ENCODE results near the gene MRPL24. TPM values are rescaled to one million over a fixed set of nuclear protein-coding genes. Genes with fewer than 3 reads are reported as not detected.

The MRPL24 gene
- total and polyA plus RNA-seq, 10 of the 15 experiments (the other 5 are each of a cell fraction or from before 2014, with no cell fraction given) = 87.4 to 269 (median 134) TPM

DNA sequence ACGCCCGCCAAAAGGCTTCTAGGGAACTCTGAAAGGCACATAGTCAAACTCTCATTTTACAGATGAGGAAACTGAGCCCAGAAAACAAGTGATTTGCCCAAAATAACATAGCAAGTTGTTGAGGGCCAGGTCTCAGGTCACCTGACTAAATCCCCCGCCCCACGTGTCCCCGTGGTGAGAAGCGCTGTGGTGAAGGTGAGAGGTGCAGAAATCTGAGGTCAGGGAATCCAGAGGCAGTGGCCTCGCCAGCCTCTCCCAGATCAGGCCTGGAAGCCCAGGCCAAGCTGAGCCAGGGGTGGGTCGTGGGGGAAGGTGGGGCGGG, 5.5 kb upstream of the MRPL24 start:
- ChIA-PET RAD21 (ENCODE audit: unreplicated experiment) (interaction anchor here (1.0 to 2.2 kb wide), 2 partner anchors 20 kb away, joined by 3 to 12 read pairs; partner anchors contain the start of gene METTL25B), POLR2A (interaction anchor here (0.8 kb wide), 1 partner anchor 18 kb away, joined by 6 read pairs; the partner anchor contains the start of genes ISG20L2 and METTL25B), CTCF (interaction anchor here (1.0 kb wide), 1 partner anchor 19 kb away, joined by 4 read pairs; no protein-coding TSS in a partner anchor), SMC1A (ENCODE audit: uncharacterized antibody, unreplicated experiment) (interaction anchor here (3.5 kb wide), 1 partner anchor 20 kb away, joined by 20 read pairs; no protein-coding TSS in a partner anchor)
- peak overlapping the region; percentile 55; the same call in 1 of the 2 replicates for H3K4me2 ChIP-seq (ENCODE audit: control insufficient read depth, insufficient read depth)
- H2AFZ ChIP-seq (ENCODE audit: control insufficient read depth, low read depth, low read length) = no peak overlapping the region
- no peaks in the 10 kb centered on the region for H3K9me3 ChIP-seq (replicated peaks; ENCODE audit: control insufficient read depth, insufficient read depth, low read length)
- peaks cover 20% of the 10 kb centered on the region for H3K4me1 ChIP-seq (ENCODE audit: control insufficient read depth, insufficient read depth, low read length)
- no peak overlapping the region for H3K9ac ChIP-seq (ENCODE audit: control insufficient read depth, insufficient read depth, low read length)
- H3K27ac ChIP-seq (ENCODE audit: control insufficient read depth, insufficient read depth) = no peak overlapping the region
- peaks cover 22 to 23% of the 10 kb centered on the region in 2 experiments for H3K36me3 ChIP-seq (ENCODE audit: control insufficient read depth in 2 of 2, insufficient read depth in 2 of 2, low read length in 1 of 2)
- peak overlapping the region; percentile 68; the same call in 1 of the 2 replicates for H3K4me3 ChIP-seq
- intact Hi-C loops (cut with micrococcal nuclease; ENCODE audit: unreplicated experiment) = loop anchor here (10.0 kb wide), 1 partner anchor 242 kb away; the partner anchor contains the start of gene MEF2D
- FAIRE-seq (no peak), ATAC-seq (no peak), DNase-seq (ENCODE audit: low read depth, low spot score) (no peak)
- WGBS (ENCODE audit: insufficient coverage, insufficient replicate concordance, low lambda C conversion rate, missing lambda C conversion rate) = 65% methylated on average over 8 of the region's 9 CpGs
- no TSS peak for BruUV-seq (replicated peaks)
- TF ChIP-seq BHLHE40 (IDR thresholded peaks at IDR 0.05; ENCODE audit: borderline replicate concordance in 1 of 2, low read depth in 2 of 2, low read length in 1 of 2) (0 out of 4 replicates have a peak, but pooled peaks of 1 of the 2 experiments have one; percentile 33), USF2 (IDR thresholded peaks at IDR 0.05; ENCODE audit: borderline replicate concordance, low read depth, low read length) (peak; percentile 8; the same call in 1 of the 2 replicates), SIN3A (IDR thresholded peaks at IDR 0.05; ENCODE audit: low read depth, low read length) (no peak), RAD51 (IDR thresholded peaks at IDR 0.05) (peak; percentile 90), ATF3 (IDR thresholded peaks at IDR 0.05; ENCODE audit: borderline replicate concordance, extremely low read depth, low read depth, low read length) (0 out of 2 replicates have a peak, but pooled peaks have one; percentile 3)
- TF ChIP-seq, protein P1, sequence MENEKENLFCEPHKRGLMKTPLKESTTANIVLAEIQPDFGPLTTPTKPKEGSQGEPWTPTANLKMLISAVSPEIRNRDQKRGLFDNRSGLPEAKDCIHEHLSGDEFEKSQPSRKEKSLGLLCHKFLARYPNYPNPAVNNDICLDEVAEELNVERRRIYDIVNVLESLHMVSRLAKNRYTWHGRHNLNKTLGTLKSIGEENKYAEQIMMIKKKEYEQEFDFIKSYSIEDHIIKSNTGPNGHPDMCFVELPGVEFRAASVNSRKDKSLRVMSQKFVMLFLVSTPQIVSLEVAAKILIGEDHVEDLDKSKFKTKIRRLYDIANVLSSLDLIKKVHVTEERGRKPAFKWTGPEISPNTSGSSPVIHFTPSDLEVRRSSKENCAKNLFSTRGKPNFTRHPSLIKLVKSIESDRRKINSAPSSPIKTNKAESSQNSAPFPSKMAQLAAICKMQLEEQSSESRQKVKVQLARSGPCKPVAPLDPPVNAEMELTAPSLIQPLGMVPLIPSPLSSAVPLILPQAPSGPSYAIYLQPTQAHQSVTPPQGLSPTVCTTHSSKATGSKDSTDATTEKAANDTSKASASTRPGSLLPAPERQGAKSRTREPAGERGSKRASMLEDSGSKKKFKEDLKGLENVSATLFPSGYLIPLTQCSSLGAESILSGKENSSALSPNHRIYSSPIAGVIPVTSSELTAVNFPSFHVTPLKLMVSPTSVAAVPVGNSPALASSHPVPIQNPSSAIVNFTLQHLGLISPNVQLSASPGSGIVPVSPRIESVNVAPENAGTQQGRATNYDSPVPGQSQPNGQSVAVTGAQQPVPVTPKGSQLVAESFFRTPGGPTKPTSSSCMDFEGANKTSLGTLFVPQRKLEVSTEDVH (IDR thresholded peaks at IDR 0.05; ENCODE audit: low read depth, partially characterized antibody) = no peak
- TF ChIP-seq, protein P2, sequence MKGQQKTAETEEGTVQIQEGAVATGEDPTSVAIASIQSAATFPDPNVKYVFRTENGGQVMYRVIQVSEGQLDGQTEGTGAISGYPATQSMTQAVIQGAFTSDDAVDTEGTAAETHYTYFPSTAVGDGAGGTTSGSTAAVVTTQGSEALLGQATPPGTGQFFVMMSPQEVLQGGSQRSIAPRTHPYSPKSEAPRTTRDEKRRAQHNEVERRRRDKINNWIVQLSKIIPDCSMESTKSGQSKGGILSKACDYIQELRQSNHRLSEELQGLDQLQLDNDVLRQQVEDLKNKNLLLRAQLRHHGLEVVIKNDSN (IDR thresholded peaks at IDR 0.05; ENCODE audit: borderline replicate concordance, extremely low read length, insufficient read depth, low read depth, low read length) = peak; percentile 51
- peaks cover 66% of the 10 kb centered on the region for H3K79me2 ChIP-seq (ENCODE audit: control insufficient read depth, insufficient read depth, low read length)
- no peaks in the 10 kb centered on the region for H4K20me1 ChIP-seq (ENCODE audit: control insufficient read depth, insufficient read depth)
- in situ Hi-C loops (cut with MboI) = no loop called here
- H3K27me3 ChIP-seq (replicated peaks in 1 of 2; ENCODE audit: control insufficient read depth in 2 of 2, insufficient read depth in 2 of 2, low read length in 1 of 2) = no peaks in the 10 kb centered on the region
